SU-DHL-6 (cell line): ENCODE data around the gene ALK.

Experiments
- CTCF ChIP-seq: fragments of 200-600 bp; sonication (generic); IDR thresholded peaks from one replicate; pipeline ENCODE4 v1.5.1; 2017; ENCODE audit warnings: antibody characterized with exemption, mild to moderate bottlenecking, low read length, moderate library complexity; ENCODE audit not compliant: insufficient read depth, poor library complexity, severe bottlenecking
- EZH2phosphoT487 ChIP-seq: fragments of 200-600 bp; sonication (generic), shearing (Covaris generic); conservative IDR thresholded peaks from 2 replicates; pipeline ENCODE4 v1.6.1; 2018; ENCODE audit warnings: mild to moderate bottlenecking, antibody characterized with exemption, low read length, moderate library complexity, mixed read lengths

- no peak for TF ChIP-seq CTCF
- TF ChIP-seq EZH2phosphoT487: no peak
Observed at GRCh38 chr2:29182334-29182733, 739.1 kb downstream of the ALK start.
